PC-3 (cell line): ENCODE data around the gene TP53I11.

Experiments
- CTCF ChIP-seq: fragments of 300-600 bp; sonication (generic); conservative IDR thresholded peaks from 2 replicates; pipeline ENCODE4 v1.5.1; 2017; ENCODE audit warnings: antibody characterized with exemption, low read depth, mild to moderate bottlenecking, low read length
- EZH2 ChIP-seq: fragments of 300-600 bp; sonication (generic); IDR thresholded peaks from one replicate; pipeline ENCODE4 v1.6.1; 2017; ENCODE audit warnings: antibody characterized with exemption, mild to moderate bottlenecking, low read length; ENCODE audit not compliant: unreplicated experiment

GRCh38 chr11:44887636-44888035 lies 63.0 kb downstream of the TP53I11 start:
- TF ChIP-seq CTCF: no peak
- TF ChIP-seq EZH2: no peak
